Middle frontal gyrus (tissue), 1 donor: Measurements from ENCODE around the gene RAD50.
"Not testable (repeated sequence)": the region's sequence is repeated elsewhere in the genome, so short reads cannot be mapped to it uniquely, and the experiment has no call there.

ENCODE experiments used
- DNase-seq: peaks from one replicate; pipeline ENCODE4 v3.0.0-alpha.2; 2015; ENCODE audit warnings: low spot score; ENCODE audit errors: extremely low spot score

The RAD50 gene

GRCh38 chr5:132557478-132558172 is 848 bp downstream of the RAD50 start:
- DNase-seq, result no peak

GRCh38 chr5:132559383-132560060 is 2.7 kb downstream of the RAD50 start:
- no peak for DNase-seq

GRCh38 chr5:132561601-132562000 is 4.8 kb downstream of the RAD50 start:
- no peak for DNase-seq

GRCh38 chr5:132564555-132564954 is 7.8 kb downstream of the RAD50 start:
- not testable (repeated sequence) for DNase-seq

GRCh38 chr5:132566657-132567056 is 9.9 kb downstream of the RAD50 start:
- DNase-seq, result no peak

GRCh38 chr5:132576123-132576522 is 19.3 kb downstream of the RAD50 start:
- DNase-seq, result no peak

GRCh38 chr5:132584560-132584959 is 27.8 kb downstream of the RAD50 start:
- not testable (repeated sequence) for DNase-seq

GRCh38 chr5:132586063-132586462 is 29.3 kb downstream of the RAD50 start:
- DNase-seq, result no peak

GRCh38 chr5:132589467-132589866 is 32.7 kb downstream of the RAD50 start:
- no peak for DNase-seq

GRCh38 chr5:132591145-132591544 is 34.4 kb downstream of the RAD50 start:
- DNase-seq, result no peak

GRCh38 chr5:132592521-132592920 is 35.7 kb downstream of the RAD50 start:
- no peak for DNase-seq

- DNase-seq, result no peak
Observed at GRCh38 chr5:132594170-132594569, 37.4 kb downstream of the RAD50 start.

- no peak for DNase-seq
Observed at GRCh38 chr5:132595624-132596023, 38.8 kb downstream of the RAD50 start.

GRCh38 chr5:132601071-132601728 is 44.4 kb downstream of the RAD50 start:
- no peak for DNase-seq

GRCh38 chr5:132607095-132607494 is 50.3 kb downstream of the RAD50 start:
- DNase-seq, result no peak

GRCh38 chr5:132608107-132608506 is 51.3 kb downstream of the RAD50 start:
- DNase-seq, result no peak

GRCh38 chr5:132611965-132612364 is 55.2 kb downstream of the RAD50 start:
- DNase-seq, result no peak

GRCh38 chr5:132612846-132613245 is 56.1 kb downstream of the RAD50 start:
- no peak for DNase-seq

- no peak for DNase-seq
Observed at GRCh38 chr5:132621699-132622098, 64.9 kb downstream of the RAD50 start.

GRCh38 chr5:132622608-132623007 is 65.8 kb downstream of the RAD50 start:
- DNase-seq, result no peak

- no peak for DNase-seq
Observed at GRCh38 chr5:132627470-132627869, 70.7 kb downstream of the RAD50 start.

- DNase-seq, result no peak
Observed at GRCh38 chr5:132628814-132629213, 72.0 kb downstream of the RAD50 start.
